Activated CD8-positive, alpha-beta memory T cell treated with anti-CD3 and anti-CD28 coated beads, Interleukin-2, amount 10 ng/mL, durations not matched to agents 7 days and 5 days (primary cell): Measurements from ENCODE around the gene DPYD. TPM values are rescaled to one million over a fixed set of nuclear protein-coding genes. Genes with fewer than 3 reads are reported as not detected.

Source experiments
- ATAC-seq: fragments of 150-1000 bp; cut with Tn5 transposase; one replicate; pipeline ENCODE4 v1.10.0; 2021; ENCODE audit warnings: moderate library complexity
- CTCF ChIA-PET: fragments of 350-600 bp; sonication (Branson Sonifier 250); formaldehyde crosslinking; loops from one replicate; lab custom pipeline; 2021; ENCODE audit warnings: antibody characterized with exemption; lab: Charles Lee
- DNase-seq: peaks from one replicate; pipeline ENCODE4 v3.0.0-alpha.2; 2020
- H3K27ac Mint-ChIP-seq: one replicate; pipeline ENCODE4 v1.8.0; 2021; ENCODE audit warnings: mild to moderate bottlenecking, mixed read lengths
- H3K27me3 Mint-ChIP-seq: one replicate; pipeline ENCODE4 v1.8.0; 2021; ENCODE audit warnings: mixed read lengths
- H3K36me3 Mint-ChIP-seq: one replicate; pipeline ENCODE4 v1.8.0; 2021; ENCODE audit warnings: mild to moderate bottlenecking, mixed read lengths
- H3K4me1 Mint-ChIP-seq: one replicate; pipeline ENCODE4 v1.8.0; 2021; ENCODE audit warnings: mixed read lengths
- H3K4me3 Mint-ChIP-seq: one replicate; pipeline ENCODE4 v1.8.0; 2021; ENCODE audit warnings: mild to moderate bottlenecking, moderate library complexity, mixed read lengths
- H3K9me3 Mint-ChIP-seq: one replicate; pipeline ENCODE4 v1.8.0; 2022; ENCODE audit warnings: low read depth, mixed read lengths
- total RNA-seq, 2 experiments: library from RNA; stranded (reverse); gene quantifications; one replicate each; pipeline ENCODE4 v1.2.3, GENCODE V29; 2021

Gene DPYD
- total RNA-seq, 2 experiments from 2014 or later = 31.4 to 42.3 TPM

- Mint-ChIP-seq H3K9me3 (peaks cover 2% of the 10 kb centered on the region), H3K4me1 (peaks cover 7% of the 10 kb centered on the region), H3K4me3 (no peak overlapping the region), H3K36me3 (peaks cover 6% of the 10 kb centered on the region), H3K27ac (no peak overlapping the region), H3K27me3 (no peaks in the 10 kb centered on the region)
- DNase-seq (no peak), ATAC-seq (no peak)
- CTCF ChIA-PET = no interaction called here
Measured at GRCh38 chr1:97533358-97533757, 387.5 kb downstream of the DPYD start.

- H3K27ac Mint-ChIP-seq = no peak overlapping the region
- CTCF ChIA-PET = no interaction called here
- H3K27me3 Mint-ChIP-seq = no peaks in the 10 kb centered on the region
- no peak overlapping the region for H3K4me3 Mint-ChIP-seq
- DNase-seq (no peak), ATAC-seq (no peak)
- no peaks in the 10 kb centered on the region for H3K36me3 Mint-ChIP-seq
- no peaks in the 10 kb centered on the region for H3K4me1 Mint-ChIP-seq
- H3K9me3 Mint-ChIP-seq = no peaks in the 10 kb centered on the region
Measured at GRCh38 chr1:97529600-97529999, 391.2 kb downstream of the DPYD start.

GRCh38 chr1:97524211-97524610, 396.6 kb downstream of the DPYD start:
- H3K4me3 Mint-ChIP-seq = no peak overlapping the region
- H3K27me3 Mint-ChIP-seq = no peaks in the 10 kb centered on the region
- no peak overlapping the region for H3K27ac Mint-ChIP-seq
- H3K9me3 Mint-ChIP-seq = peaks cover 8% of the 10 kb centered on the region
- H3K36me3 Mint-ChIP-seq = peaks cover 16% of the 10 kb centered on the region
- CTCF ChIA-PET = no interaction called here
- ATAC-seq = no peak
- no peak for DNase-seq
- no peaks in the 10 kb centered on the region for H3K4me1 Mint-ChIP-seq

GRCh38 chr1:97516588-97516987, 404.2 kb downstream of the DPYD start:
- no peaks in the 10 kb centered on the region for H3K4me1 Mint-ChIP-seq
- H3K27ac Mint-ChIP-seq = no peak overlapping the region
- H3K9me3 Mint-ChIP-seq = peaks cover 5% of the 10 kb centered on the region
- ATAC-seq (no peak), DNase-seq (no peak)
- H3K4me3 Mint-ChIP-seq = no peak overlapping the region
- CTCF ChIA-PET = no interaction called here
- H3K27me3 Mint-ChIP-seq = no peaks in the 10 kb centered on the region
- peaks cover 13% of the 10 kb centered on the region for H3K36me3 Mint-ChIP-seq

GRCh38 chr1:97508653-97509218, 412.1 kb downstream of the DPYD start:
- Mint-ChIP-seq H3K4me3 (no peak overlapping the region), H3K36me3 (peaks cover 4% of the 10 kb centered on the region), H3K4me1 (no peaks in the 10 kb centered on the region), H3K27ac (no peak overlapping the region), H3K27me3 (no peaks in the 10 kb centered on the region), H3K9me3 (no peaks in the 10 kb centered on the region)
- DNase-seq = no peak
- ATAC-seq = no peak
- CTCF ChIA-PET = no interaction called here

- Mint-ChIP-seq H3K36me3 (peaks cover 4% of the 10 kb centered on the region), H3K27ac (no peak overlapping the region), H3K4me1 (no peaks in the 10 kb centered on the region), H3K9me3 (no peaks in the 10 kb centered on the region), H3K27me3 (no peaks in the 10 kb centered on the region), H3K4me3 (no peak overlapping the region)
- CTCF ChIA-PET = no interaction called here
- ATAC-seq (no peak), DNase-seq (no peak)
Measured at GRCh38 chr1:97507863-97508262, 413.0 kb downstream of the DPYD start.

GRCh38 chr1:97506368-97506767, 414.5 kb downstream of the DPYD start:
- no peaks in the 10 kb centered on the region for H3K9me3 Mint-ChIP-seq
- CTCF ChIA-PET = no interaction called here
- H3K4me3 Mint-ChIP-seq = no peak overlapping the region
- no peaks in the 10 kb centered on the region for H3K27me3 Mint-ChIP-seq
- no peaks in the 10 kb centered on the region for H3K4me1 Mint-ChIP-seq
- no peak for ATAC-seq
- DNase-seq = no peak
- peaks cover 4% of the 10 kb centered on the region for H3K36me3 Mint-ChIP-seq
- no peak overlapping the region for H3K27ac Mint-ChIP-seq

- DNase-seq (no peak), ATAC-seq (no peak)
- Mint-ChIP-seq H3K27me3 (no peaks in the 10 kb centered on the region), H3K4me3 (no peak overlapping the region), H3K9me3 (no peaks in the 10 kb centered on the region), H3K4me1 (no peaks in the 10 kb centered on the region), H3K36me3 (peaks cover 4% of the 10 kb centered on the region), H3K27ac (no peak overlapping the region)
- CTCF ChIA-PET = no interaction called here
Measured at GRCh38 chr1:97505816-97506215, 415.0 kb downstream of the DPYD start.

- Mint-ChIP-seq H3K4me1 (no peaks in the 10 kb centered on the region), H3K27ac (no peak overlapping the region), H3K4me3 (no peak overlapping the region), H3K9me3 (no peaks in the 10 kb centered on the region), H3K36me3 (peaks cover 4% of the 10 kb centered on the region), H3K27me3 (no peaks in the 10 kb centered on the region)
- no peak for ATAC-seq
- DNase-seq = no peak
- CTCF ChIA-PET = no interaction called here
Measured at GRCh38 chr1:97505289-97505688, 415.5 kb downstream of the DPYD start.

GRCh38 chr1:97502360-97502759, 418.5 kb downstream of the DPYD start:
- ATAC-seq (no peak), DNase-seq (no peak)
- no peaks in the 10 kb centered on the region for H3K9me3 Mint-ChIP-seq
- H3K4me3 Mint-ChIP-seq = no peak overlapping the region
- H3K27ac Mint-ChIP-seq = no peak overlapping the region
- H3K4me1 Mint-ChIP-seq = no peaks in the 10 kb centered on the region
- no peaks in the 10 kb centered on the region for H3K27me3 Mint-ChIP-seq
- CTCF ChIA-PET = no interaction called here
- peaks cover 2% of the 10 kb centered on the region for H3K36me3 Mint-ChIP-seq

GRCh38 chr1:97501628-97502027, 419.2 kb downstream of the DPYD start:
- DNase-seq (no peak), ATAC-seq (no peak)
- H3K27me3 Mint-ChIP-seq = no peaks in the 10 kb centered on the region
- CTCF ChIA-PET = no interaction called here
- H3K9me3 Mint-ChIP-seq = no peaks in the 10 kb centered on the region
- no peak overlapping the region for H3K4me3 Mint-ChIP-seq
- peaks cover 2% of the 10 kb centered on the region for H3K36me3 Mint-ChIP-seq
- no peaks in the 10 kb centered on the region for H3K4me1 Mint-ChIP-seq
- no peak overlapping the region for H3K27ac Mint-ChIP-seq

GRCh38 chr1:97500760-97501159, 420.1 kb downstream of the DPYD start:
- H3K27me3 Mint-ChIP-seq = no peaks in the 10 kb centered on the region
- H3K9me3 Mint-ChIP-seq = no peaks in the 10 kb centered on the region
- no peak for ATAC-seq
- no peak overlapping the region for H3K4me3 Mint-ChIP-seq
- H3K36me3 Mint-ChIP-seq = peaks cover 2% of the 10 kb centered on the region
- no peaks in the 10 kb centered on the region for H3K4me1 Mint-ChIP-seq
- H3K27ac Mint-ChIP-seq = no peak overlapping the region
- no peak for DNase-seq
- CTCF ChIA-PET = no interaction called here

- DNase-seq = no peak
- ATAC-seq = no peak
- Mint-ChIP-seq H3K4me1 (no peaks in the 10 kb centered on the region), H3K36me3 (no peaks in the 10 kb centered on the region), H3K27me3 (no peaks in the 10 kb centered on the region), H3K4me3 (no peak overlapping the region), H3K27ac (no peak overlapping the region), H3K9me3 (no peaks in the 10 kb centered on the region)
- CTCF ChIA-PET = no interaction called here
Measured at GRCh38 chr1:97499667-97500066, 421.2 kb downstream of the DPYD start.

- no peaks in the 10 kb centered on the region for H3K36me3 Mint-ChIP-seq
- CTCF ChIA-PET = no interaction called here
Measured at GRCh38 chr1:97489834-97490233, 431.0 kb downstream of the DPYD start.

GRCh38 chr1:97488530-97488929, 432.3 kb downstream of the DPYD start:
- Mint-ChIP-seq H3K4me1 (peaks cover 3% of the 10 kb centered on the region), H3K36me3 (no peaks in the 10 kb centered on the region)
- CTCF ChIA-PET = no interaction called here

More at GRCh38 chr1:97489834-97490233, 431.0 kb downstream of the DPYD start:
- DNase-seq (no peak), ATAC-seq (no peak)
- Mint-ChIP-seq H3K4me3 (no peak overlapping the region), H3K4me1 (peaks cover 3% of the 10 kb centered on the region), H3K27me3 (no peaks in the 10 kb centered on the region), H3K9me3 (no peaks in the 10 kb centered on the region), H3K27ac (no peak overlapping the region)

More at GRCh38 chr1:97488530-97488929, 432.3 kb downstream of the DPYD start:
- Mint-ChIP-seq H3K27ac (no peak overlapping the region), H3K9me3 (no peaks in the 10 kb centered on the region), H3K4me3 (no peak overlapping the region), H3K27me3 (no peaks in the 10 kb centered on the region)
- ATAC-seq (no peak), DNase-seq (no peak)
